Measurements from ENCODE around the gene CHST8. TPM values are rescaled to one million over a fixed set of nuclear protein-coding genes. Genes with fewer than 3 reads are reported as not detected.
"Not testable (repeated sequence)": the region's sequence is repeated elsewhere in the genome, so short reads cannot be mapped to it uniquely, and the experiment has no call there.

CHST8 gene
- total RNA-seq, 1 donor, result not detected

DNA sequence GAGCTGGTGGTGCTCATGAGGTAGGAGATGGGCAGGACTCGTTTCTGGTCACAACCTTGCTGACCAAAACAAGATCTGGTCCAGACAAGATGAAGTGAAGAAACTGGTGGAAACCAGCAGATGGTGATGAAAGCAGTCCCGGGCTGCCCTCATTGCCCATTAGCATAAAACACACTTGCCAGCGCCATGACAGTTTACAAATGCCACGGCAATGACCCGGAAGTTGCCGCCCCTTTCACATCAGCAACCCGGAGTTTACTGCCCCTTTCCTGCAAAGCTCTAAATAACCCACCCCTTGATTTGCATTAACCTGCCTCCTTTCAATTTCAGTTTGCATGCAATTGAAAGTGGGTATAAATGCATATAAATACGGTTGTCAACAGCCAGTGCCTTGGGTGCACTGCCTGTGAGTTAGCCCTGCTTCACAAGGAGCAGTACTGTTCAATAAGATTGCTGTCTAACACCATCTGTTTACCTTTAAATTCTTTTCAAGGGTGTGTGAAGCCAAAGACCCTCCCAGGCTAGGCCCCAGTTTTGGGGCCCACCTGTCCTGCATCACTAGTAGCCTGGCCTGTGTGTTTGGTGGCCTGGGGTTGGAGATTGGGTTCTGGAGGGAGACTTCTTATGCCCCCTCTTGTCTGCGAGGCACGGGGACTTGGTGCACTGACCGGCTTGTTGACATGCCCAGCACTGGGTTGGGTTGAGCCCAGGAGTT is 38.8 kb downstream of the CHST8 start:
- Histone ChIP-seq H4K20me1 (ENCODE audit: insufficient read depth, low read length) (no peaks in the 10 kb centered on the region), H3K27me3 (ENCODE audit: insufficient read depth, low read length) (no peaks in the 10 kb centered on the region), H3K79me2 (ENCODE audit: insufficient read depth, low read length) (no peaks in the 10 kb centered on the region), H2AFZ (ENCODE audit: low read length) (no peak overlapping the region), H3K36me3 (ENCODE audit: insufficient read depth, low read length) (no peaks in the 10 kb centered on the region), H3K27ac (ENCODE audit: low read depth, low read length) (no peak overlapping the region), H3K4me1 (ENCODE audit: insufficient read depth, low read length) (no peaks in the 10 kb centered on the region), H3K9me3 (ENCODE audit: low read depth, low read length) (no peaks in the 10 kb centered on the region), H3K4me3 (ENCODE audit: insufficient read depth, low read length) (no peak overlapping the region), H3K4me2 (ENCODE audit: insufficient read depth, low read length) (no peak overlapping the region)
- TF ChIP-seq CTCF (IDR thresholded peaks at IDR 0.05; ENCODE audit: extremely low read depth, low read depth, low read length), result no peak
- DNase-seq (ENCODE audit: insufficient read length, low spot score, missing footprints), result no peak

DNA sequence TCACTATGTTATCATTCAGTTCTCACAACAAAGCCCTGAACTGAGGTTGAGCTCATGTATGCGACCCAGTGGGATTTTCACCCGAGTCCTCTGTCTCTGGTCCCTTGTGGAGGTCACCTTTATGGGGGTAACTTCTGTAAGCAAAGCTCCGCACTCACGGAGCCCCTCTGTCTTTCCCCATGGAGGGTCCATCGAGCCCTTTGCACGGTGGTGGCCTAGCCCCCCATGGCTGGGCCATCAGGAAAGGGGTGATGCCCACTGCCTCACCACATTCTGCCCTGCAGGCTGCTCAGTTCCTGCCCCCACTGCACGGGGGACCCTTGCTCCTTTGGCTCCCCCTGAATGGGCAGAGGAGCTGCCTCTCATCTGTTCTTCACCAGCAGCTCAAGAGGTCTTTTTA is 39.6 kb downstream of the CHST8 start:
- no peak overlapping the region for H2AFZ ChIP-seq (ENCODE audit: low read length)
- H3K79me2 ChIP-seq (ENCODE audit: insufficient read depth, low read length), result no peaks in the 10 kb centered on the region
- H3K4me3 ChIP-seq (ENCODE audit: insufficient read depth, low read length), result no peak overlapping the region
- H3K4me2 ChIP-seq (ENCODE audit: insufficient read depth, low read length), result no peak overlapping the region
- no peaks in the 10 kb centered on the region for H4K20me1 ChIP-seq (ENCODE audit: insufficient read depth, low read length)
- no peak for TF ChIP-seq CTCF (IDR thresholded peaks at IDR 0.05; ENCODE audit: extremely low read depth, low read depth, low read length)
- no peaks in the 10 kb centered on the region for H3K9me3 ChIP-seq (ENCODE audit: low read depth, low read length)
- H3K4me1 ChIP-seq (ENCODE audit: insufficient read depth, low read length), result no peaks in the 10 kb centered on the region
- H3K27me3 ChIP-seq (ENCODE audit: insufficient read depth, low read length), result no peaks in the 10 kb centered on the region
- H3K27ac ChIP-seq (ENCODE audit: low read depth, low read length), result no peak overlapping the region
- no peaks in the 10 kb centered on the region for H3K36me3 ChIP-seq (ENCODE audit: insufficient read depth, low read length)
- no peak for DNase-seq (ENCODE audit: insufficient read length, low spot score, missing footprints)

DNA sequence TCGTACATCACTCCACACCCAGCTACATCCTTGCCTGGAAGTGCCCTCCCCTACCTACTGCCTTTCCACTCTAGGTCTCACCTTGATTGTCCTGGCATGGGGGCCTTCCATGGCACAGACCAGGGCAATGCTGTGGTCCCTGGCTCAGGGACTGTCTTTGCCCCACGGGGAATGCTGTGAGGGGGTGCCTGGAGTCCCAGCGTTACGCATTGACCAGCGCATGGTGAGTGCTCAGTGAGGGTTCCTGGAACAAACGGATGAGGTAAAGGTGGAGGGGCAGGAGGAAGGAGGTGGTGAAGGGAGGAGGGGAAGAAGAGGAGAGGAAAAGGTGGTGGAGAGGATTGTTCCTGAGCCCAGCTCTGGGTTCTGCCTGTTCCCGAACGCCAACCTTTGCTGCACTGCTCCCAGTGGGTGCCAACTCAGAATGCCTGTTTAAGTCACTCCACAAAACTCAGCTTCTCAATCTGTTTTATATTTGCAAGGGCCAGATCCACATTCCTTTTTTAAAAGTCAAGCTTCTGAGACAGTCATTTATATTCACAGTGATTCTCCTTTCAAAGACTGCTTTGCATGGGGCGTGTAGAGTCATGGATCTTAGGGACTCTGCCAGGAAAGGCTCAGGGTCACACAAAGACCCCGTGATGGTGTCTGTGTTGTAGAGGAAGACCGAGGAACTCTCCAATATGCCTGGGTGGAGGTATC is 40.8 kb downstream of the CHST8 start:
- Histone ChIP-seq H3K27ac (ENCODE audit: low read depth, low read length) (no peak overlapping the region), H3K36me3 (ENCODE audit: insufficient read depth, low read length) (no peaks in the 10 kb centered on the region), H4K20me1 (ENCODE audit: insufficient read depth, low read length) (no peaks in the 10 kb centered on the region), H2AFZ (ENCODE audit: low read length) (no peak overlapping the region), H3K4me2 (ENCODE audit: insufficient read depth, low read length) (no peak overlapping the region), H3K9me3 (ENCODE audit: low read depth, low read length) (no peaks in the 10 kb centered on the region), H3K27me3 (ENCODE audit: insufficient read depth, low read length) (no peaks in the 10 kb centered on the region), H3K4me3 (ENCODE audit: insufficient read depth, low read length) (no peak overlapping the region), H3K79me2 (ENCODE audit: insufficient read depth, low read length) (no peaks in the 10 kb centered on the region), H3K4me1 (ENCODE audit: insufficient read depth, low read length) (no peaks in the 10 kb centered on the region)
- no peak for DNase-seq (ENCODE audit: insufficient read length, low spot score, missing footprints)
- no peak for TF ChIP-seq CTCF (IDR thresholded peaks at IDR 0.05; ENCODE audit: extremely low read depth, low read depth, low read length)

DNA sequence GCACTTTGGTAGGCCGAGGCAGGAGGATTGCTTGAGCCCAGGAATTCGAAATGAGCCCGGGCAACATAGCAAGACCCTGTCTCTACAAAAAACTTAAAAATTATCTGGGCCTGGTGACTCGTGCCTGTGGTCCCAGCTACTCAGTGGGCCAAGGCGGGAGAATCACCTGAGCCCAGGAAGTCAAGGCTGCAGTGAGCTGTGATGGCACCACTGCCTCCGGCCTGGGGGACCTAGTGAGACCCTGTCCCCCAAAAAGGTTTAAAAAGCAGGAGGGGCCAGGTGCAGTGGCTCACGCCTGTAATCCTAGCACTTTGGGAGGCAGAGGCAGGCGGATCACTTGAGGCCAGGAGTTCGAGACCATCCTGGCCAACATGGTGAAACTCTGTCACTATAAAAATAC is 41.6 kb downstream of the CHST8 start:
- H3K4me2 ChIP-seq (ENCODE audit: insufficient read depth, low read length); H3K4me3 ChIP-seq (ENCODE audit: insufficient read depth, low read length); H4K20me1 ChIP-seq (ENCODE audit: insufficient read depth, low read length); H2AFZ ChIP-seq (ENCODE audit: low read length); H3K36me3 ChIP-seq (ENCODE audit: insufficient read depth, low read length); H3K9me3 ChIP-seq (ENCODE audit: low read depth, low read length); H3K79me2 ChIP-seq (ENCODE audit: insufficient read depth, low read length); H3K27me3 ChIP-seq (ENCODE audit: insufficient read depth, low read length); H3K4me1 ChIP-seq (ENCODE audit: insufficient read depth, low read length); DNase-seq (ENCODE audit: insufficient read length, low spot score, missing footprints); H3K27ac ChIP-seq (ENCODE audit: low read depth, low read length): not testable (repeated sequence)

Data from osteoblast (primary cell).